ENCODE data around the gene ATOH8.
"Not testable (repeated sequence)": the region's sequence is repeated elsewhere in the genome, so short reads cannot be mapped to it uniquely, and the experiment has no call there.

The ATOH8 gene

DNA sequence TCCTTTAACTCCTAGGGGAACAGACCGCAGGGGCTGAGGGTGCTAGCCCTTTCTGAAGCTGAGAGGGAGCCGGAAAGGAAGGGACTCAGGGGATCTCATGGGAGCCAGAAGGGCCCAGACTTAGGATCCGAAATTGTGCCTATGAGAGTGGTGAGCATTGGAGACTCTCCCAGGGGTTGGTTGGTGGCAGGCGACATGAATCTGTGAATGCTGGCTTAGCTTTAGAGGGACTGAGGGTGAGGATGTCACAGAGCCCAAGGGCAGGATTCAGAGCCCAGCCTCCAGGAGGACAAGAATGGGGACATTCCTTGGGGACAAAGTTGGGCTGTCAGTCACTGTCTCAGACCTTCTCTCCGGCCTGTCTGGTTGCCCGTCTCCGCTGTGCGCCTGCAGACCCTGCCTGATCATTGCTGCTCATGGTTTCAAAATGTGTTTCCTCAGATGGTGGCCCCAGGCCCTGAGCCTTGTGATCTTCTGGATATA lies 42.2 kb upstream of the ATOH8 start:
- DNase-seq = no peak
- no peak overlapping the region for H3K4me3 Mint-ChIP-seq
- H3K4me1 Mint-ChIP-seq = peaks cover 24% of the 10 kb centered on the region
- H3K36me3 Mint-ChIP-seq (ENCODE audit: low read depth) = no peaks in the 10 kb centered on the region
- H3K27ac Mint-ChIP-seq = peak overlapping the region; percentile 39
- no peak for TF ChIP-seq CTCF (IDR thresholded peaks at IDR 0.05)
- H3K27me3 Mint-ChIP-seq (ENCODE audit: low read depth, poor library complexity) = peaks cover 15% of the 10 kb centered on the region
- no peaks in the 10 kb centered on the region for H3K9me3 Mint-ChIP-seq

- TF ChIP-seq CTCF (IDR thresholded peaks at IDR 0.05) = no peak
- no peak overlapping the region for H3K27ac Mint-ChIP-seq
Measured at GRCh38 chr2:85712336-85712735, 41.5 kb upstream of the ATOH8 start.

GRCh38 chr2:85712849-85713612 lies 40.8 kb upstream of the ATOH8 start:
- Mint-ChIP-seq H3K27me3 (ENCODE audit: low read depth, poor library complexity) (peaks cover 15% of the 10 kb centered on the region), H3K4me1 (peaks cover 31% of the 10 kb centered on the region), H3K4me3 (no peak overlapping the region), H3K9me3 (no peaks in the 10 kb centered on the region), H3K36me3 (ENCODE audit: low read depth) (no peaks in the 10 kb centered on the region), H3K27ac (no peak overlapping the region)
- DNase-seq = no peak
- no peak for TF ChIP-seq CTCF (IDR thresholded peaks at IDR 0.05)

More at GRCh38 chr2:85712336-85712735, 41.5 kb upstream of the ATOH8 start:
- Mint-ChIP-seq H3K27me3 (ENCODE audit: low read depth, poor library complexity) (peaks cover 15% of the 10 kb centered on the region), H3K9me3 (no peaks in the 10 kb centered on the region), H3K36me3 (ENCODE audit: low read depth) (no peaks in the 10 kb centered on the region), H3K4me3 (no peak overlapping the region), H3K4me1 (peaks cover 26% of the 10 kb centered on the region)
- no peak for DNase-seq

GRCh38 chr2:85713836-85714235 lies 40.0 kb upstream of the ATOH8 start:
- Mint-ChIP-seq H3K27me3 (ENCODE audit: low read depth, poor library complexity) (peaks cover 11% of the 10 kb centered on the region), H3K36me3 (ENCODE audit: low read depth) (no peaks in the 10 kb centered on the region), H3K27ac (no peak overlapping the region), H3K9me3 (no peaks in the 10 kb centered on the region), H3K4me1 (peaks cover 31% of the 10 kb centered on the region), H3K4me3 (no peak overlapping the region)
- no peak for TF ChIP-seq CTCF (IDR thresholded peaks at IDR 0.05)
- no peak for DNase-seq

- not testable (repeated sequence) for DNase-seq; H3K36me3 Mint-ChIP-seq (ENCODE audit: low read depth); H3K27me3 Mint-ChIP-seq (ENCODE audit: low read depth, poor library complexity); H3K9me3 Mint-ChIP-seq; H3K27ac Mint-ChIP-seq; H3K4me3 Mint-ChIP-seq
- peaks cover 31% of the 10 kb centered on the region for H3K4me1 Mint-ChIP-seq
Measured at GRCh38 chr2:85714421-85714820, 39.4 kb upstream of the ATOH8 start.

GRCh38 chr2:85714841-85715240 lies 39.0 kb upstream of the ATOH8 start:
- Mint-ChIP-seq H3K4me1 (peaks cover 31% of the 10 kb centered on the region), H3K4me3 (no peak overlapping the region), H3K36me3 (ENCODE audit: low read depth) (no peaks in the 10 kb centered on the region), H3K27me3 (ENCODE audit: low read depth, poor library complexity) (peaks cover 10% of the 10 kb centered on the region), H3K9me3 (no peaks in the 10 kb centered on the region), H3K27ac (no peak overlapping the region)
- TF ChIP-seq CTCF (IDR thresholded peaks at IDR 0.05) = no peak
- no peak for DNase-seq

All from nephron progenitor cell (in vitro differentiated cells).